OCI-LY3 (cell line): ENCODE results near the gene GRIN2A.

Experiments
- EZH2phosphoT487 ChIP-seq: fragments of 200-600 bp; shearing (Covaris generic); IDR thresholded peaks from 2 replicates; pipeline ENCODE4 v1.6.1; 2018; ENCODE audit warnings: antibody characterized with exemption, mixed run types, low read depth
- TF ChIP-seq, protein P1 (sequence below): fragments of 200-600, 300-600 bp; sonication (generic); IDR thresholded peaks from 2 replicates; pipeline ENCODE4 v1.5.1; 2014; ENCODE audit warnings: antibody characterized with exemption, low read length, low read depth

DNA sequence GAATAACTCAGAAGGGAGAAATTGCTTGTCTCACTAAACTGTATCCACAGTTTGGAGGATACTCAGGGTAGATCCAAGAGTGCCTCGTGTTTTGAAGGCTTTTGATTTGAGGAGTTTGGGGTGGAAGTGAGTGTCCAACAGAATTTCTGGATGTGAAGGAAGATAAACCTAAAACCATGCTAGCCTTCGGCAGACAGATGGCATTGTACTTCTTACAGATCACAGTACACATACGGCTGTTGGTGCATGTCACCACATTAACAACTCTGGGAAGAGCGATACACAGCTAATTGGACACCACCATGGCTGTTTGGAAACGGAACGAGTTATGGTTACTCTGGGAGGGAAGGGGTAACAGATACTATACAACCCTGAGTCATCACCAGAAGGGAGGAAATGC lies 420.4 kb downstream of the GRIN2A start:
- TF ChIP-seq, protein P1, sequence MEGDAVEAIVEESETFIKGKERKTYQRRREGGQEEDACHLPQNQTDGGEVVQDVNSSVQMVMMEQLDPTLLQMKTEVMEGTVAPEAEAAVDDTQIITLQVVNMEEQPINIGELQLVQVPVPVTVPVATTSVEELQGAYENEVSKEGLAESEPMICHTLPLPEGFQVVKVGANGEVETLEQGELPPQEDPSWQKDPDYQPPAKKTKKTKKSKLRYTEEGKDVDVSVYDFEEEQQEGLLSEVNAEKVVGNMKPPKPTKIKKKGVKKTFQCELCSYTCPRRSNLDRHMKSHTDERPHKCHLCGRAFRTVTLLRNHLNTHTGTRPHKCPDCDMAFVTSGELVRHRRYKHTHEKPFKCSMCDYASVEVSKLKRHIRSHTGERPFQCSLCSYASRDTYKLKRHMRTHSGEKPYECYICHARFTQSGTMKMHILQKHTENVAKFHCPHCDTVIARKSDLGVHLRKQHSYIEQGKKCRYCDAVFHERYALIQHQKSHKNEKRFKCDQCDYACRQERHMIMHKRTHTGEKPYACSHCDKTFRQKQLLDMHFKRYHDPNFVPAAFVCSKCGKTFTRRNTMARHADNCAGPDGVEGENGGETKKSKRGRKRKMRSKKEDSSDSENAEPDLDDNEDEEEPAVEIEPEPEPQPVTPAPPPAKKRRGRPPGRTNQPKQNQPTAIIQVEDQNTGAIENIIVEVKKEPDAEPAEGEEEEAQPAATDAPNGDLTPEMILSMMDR, result no peak
- TF ChIP-seq EZH2phosphoT487, result no peak
